Measurements from ENCODE around the gene OR52E1.
"Not testable (repeated sequence)": the region's sequence is repeated elsewhere in the genome, so short reads cannot be mapped to it uniquely, and the experiment has no call there.

The OR52E1 gene

GRCh38 chr11:5069272-5069671 lies at the start of gene OR52E1:
TSS of gene OR52E1 (plus strand) at chr11:5069572.
- no peak for DNase-seq (ENCODE audit: low read depth, low spot score)

GRCh38 chr11:5021996-5022395 lies 47.4 kb upstream of the OR52E1 start:
- no peak for DNase-seq (ENCODE audit: low read depth, low spot score)

- no peak for DNase-seq (ENCODE audit: low read depth, low spot score)
Observed at GRCh38 chr11:5036669-5037068, 32.7 kb upstream of the OR52E1 start.

- no peak for DNase-seq (ENCODE audit: low read depth, low spot score)
Observed at GRCh38 chr11:5037926-5038325, 31.4 kb upstream of the OR52E1 start.

- no peak for DNase-seq (ENCODE audit: low read depth, low spot score)
Observed at GRCh38 chr11:5038341-5038740, 31.0 kb upstream of the OR52E1 start.

GRCh38 chr11:5040876-5041275 lies 28.5 kb upstream of the OR52E1 start:
- no peak for DNase-seq (ENCODE audit: low read depth, low spot score)

- DNase-seq (ENCODE audit: low read depth, low spot score) = no peak
Observed at GRCh38 chr11:5042091-5042490, 27.3 kb upstream of the OR52E1 start.

GRCh38 chr11:5043380-5043779 lies 26.0 kb upstream of the OR52E1 start:
- DNase-seq (ENCODE audit: low read depth, low spot score) = no peak

GRCh38 chr11:5046226-5046625 lies 23.1 kb upstream of the OR52E1 start, which contains the start of gene OR52J3:
TSS of gene OR52J3 (plus strand) at chr11:5046526. CDS start at chr11:5046526, 0 bp downstream.
- no peak for DNase-seq (ENCODE audit: low read depth, low spot score)

- DNase-seq (ENCODE audit: low read depth, low spot score) = no peak
Observed at GRCh38 chr11:5046754-5047330, 22.5 kb upstream of the OR52E1 start.

GRCh38 chr11:5058679-5059078 lies 10.7 kb upstream of the OR52E1 start:
- DNase-seq (ENCODE audit: low read depth, low spot score) = not testable (repeated sequence)

- DNase-seq (ENCODE audit: low read depth, low spot score) = no peak
Observed at GRCh38 chr11:5059391-5059790, 10.0 kb upstream of the OR52E1 start, which contains the start of gene OR52E2. TSS of gene OR52E2 (minus strand) at chr11:5059627. CDS start at chr11:5059627, 0 bp downstream.

GRCh38 chr11:5065027-5065426 lies 4.3 kb upstream of the OR52E1 start:
- DNase-seq (ENCODE audit: low read depth, low spot score) = no peak

GRCh38 chr11:5071799-5072198 lies 2.4 kb downstream of the OR52E1 start:
- DNase-seq (ENCODE audit: low read depth, low spot score) = no peak

GRCh38 chr11:5081405-5081804 lies 12.0 kb downstream of the OR52E1 start:
- DNase-seq (ENCODE audit: low read depth, low spot score) = no peak

GRCh38 chr11:5083602-5084001 lies 14.2 kb downstream of the OR52E1 start:
- DNase-seq (ENCODE audit: low read depth, low spot score) = no peak

- DNase-seq (ENCODE audit: low read depth, low spot score) = no peak
Observed at GRCh38 chr11:5088556-5088955, 19.2 kb downstream of the OR52E1 start.

- no peak for DNase-seq (ENCODE audit: low read depth, low spot score)
Observed at GRCh38 chr11:5090668-5091067, 21.3 kb downstream of the OR52E1 start.

GRCh38 chr11:5092821-5093585 lies 23.6 kb downstream of the OR52E1 start:
- no peak for DNase-seq (ENCODE audit: low read depth, low spot score)

GRCh38 chr11:5096011-5096410 lies 26.6 kb downstream of the OR52E1 start:
- no peak for DNase-seq (ENCODE audit: low read depth, low spot score)

- DNase-seq (ENCODE audit: low read depth, low spot score) = no peak
Observed at GRCh38 chr11:5102246-5102645, 32.9 kb downstream of the OR52E1 start.

GRCh38 chr11:5103066-5103465 lies 33.7 kb downstream of the OR52E1 start:
- no peak for DNase-seq (ENCODE audit: low read depth, low spot score)

GRCh38 chr11:5107285-5107684 lies 37.9 kb downstream of the OR52E1 start:
- DNase-seq (ENCODE audit: low read depth, low spot score) = no peak

Data from activated CD4-positive, CD25-positive, alpha-beta regulatory T cell treated with anti-CD3 and anti-CD28 coated beads, Interleukin-2, amount 50 U/mL, for 16 hours (primary cell).